HS-5 (cell line): ENCODE measurements around the gene SLC25A11.
"Not testable (repeated sequence)": the region's sequence is repeated elsewhere in the genome, so short reads cannot be mapped to it uniquely, and the experiment has no call there.

Experiments
- DNase-seq: peaks from one replicate; pipeline ENCODE4 v3.0.0-alpha.2; 2012; ENCODE audit warnings: low read depth

Gene SLC25A11

GRCh38 chr17:4945176-4945943 lies 5.5 kb upstream of the SLC25A11 start:
- DNase-seq, result peak; percentile 87

- DNase-seq, result no peak
These were observed 4.8 kb upstream of the SLC25A11 start for GRCh38 chr17:4944554-4945175.

GRCh38 chr17:4944163-4944553 lies 4.3 kb upstream of the SLC25A11 start:
- DNase-seq, result no peak

- DNase-seq, result no peak
These were observed 3.1 kb upstream of the SLC25A11 start for GRCh38 chr17:4942760-4943508.

GRCh38 chr17:4941319-4941610 lies 1.4 kb upstream of the SLC25A11 start:
- no peak for DNase-seq

GRCh38 chr17:4940555-4941318 lies 891 bp upstream of the SLC25A11 start:
- no peak for DNase-seq

GRCh38 chr17:4939546-4939795 lies 375 bp downstream of the SLC25A11 start:
- no peak for DNase-seq

GRCh38 chr17:4938688-4939545 lies 929 bp downstream of the SLC25A11 start:
- DNase-seq, result no peak

- DNase-seq, result no peak
These were observed 1.8 kb downstream of the SLC25A11 start for GRCh38 chr17:4938069-4938491.

GRCh38 chr17:4937553-4937952 lies 2.3 kb downstream of the SLC25A11 start:
- no peak for DNase-seq

GRCh38 chr17:4936436-4936835 lies 3.4 kb downstream of the SLC25A11 start:
- DNase-seq, result no peak

- no peak for DNase-seq
These were observed 4.2 kb downstream of the SLC25A11 start for GRCh38 chr17:4935650-4936049.

- DNase-seq, result no peak
These were observed 5.5 kb downstream of the SLC25A11 start for GRCh38 chr17:4934173-4934979.

GRCh38 chr17:4933646-4934045 lies 6.2 kb downstream of the SLC25A11 start:
- no peak for DNase-seq

- no peak for DNase-seq
These were observed 7.1 kb downstream of the SLC25A11 start for GRCh38 chr17:4932756-4933155.

GRCh38 chr17:4931963-4932362 lies 7.9 kb downstream of the SLC25A11 start, which contains the start of gene GP1BA:
Gene GP1BA (plus strand): TSS chr17:4932277. CDS start chr17:4932605, 328 bp downstream.
- no peak for DNase-seq

GRCh38 chr17:4928881-4929280 lies 11.0 kb downstream of the SLC25A11 start:
- DNase-seq, result no peak

- DNase-seq, result not testable (repeated sequence)
These were observed 13.1 kb downstream of the SLC25A11 start for GRCh38 chr17:4926577-4927335.

- DNase-seq, result no peak
These were observed 18.5 kb downstream of the SLC25A11 start for GRCh38 chr17:4921320-4921719.
